RWPE2 (cell line): ENCODE data around the gene EXOSC7.

Experiments
- ATAC-seq: fragments of 200-7000 bp; cut with Tn5 transposase; 3 replicates; pipeline ENCODE4 v1.9.1; 2021; ENCODE audit warnings: low read depth
- DNase-seq: peaks from one replicate; pipeline ENCODE4 v3.0.0-alpha.2; 2020; ENCODE audit warnings: low spot score
- H3K27ac ChIP-seq: fragments of 450-650 bp; 2 replicates; pipeline ENCODE4 v1.5.1; 2017; ENCODE audit warnings: mild to moderate bottlenecking; ENCODE audit not compliant: poor library complexity, severe bottlenecking
- H3K27me3 ChIP-seq: fragments of 250-450 bp; sonication (Bioruptor Pico); 2 replicates; pipeline ENCODE4 v1.5.1; 2021; ENCODE audit warnings: mild to moderate bottlenecking, moderate library complexity; ENCODE audit not compliant: insufficient read depth, poor library complexity, severe bottlenecking
- H3K36me3 ChIP-seq: fragments of 250-450 bp; sonication (Bioruptor Pico); 2 replicates; pipeline ENCODE4 v1.5.1; 2020; ENCODE audit warnings: low read depth, mild to moderate bottlenecking, moderate library complexity
- H3K4me1 ChIP-seq: fragments of 250-450 bp; sonication (Bioruptor Pico); 2 replicates; pipeline ENCODE4 v1.5.1; 2021; ENCODE audit warnings: mild to moderate bottlenecking, moderate library complexity; ENCODE audit not compliant: insufficient read depth, poor library complexity, severe bottlenecking
- H3K4me3 ChIP-seq: fragments of 250-450 bp; sonication (Bioruptor Pico); 2 replicates; pipeline ENCODE4 v1.5.1; 2021; ENCODE audit warnings: mild to moderate bottlenecking, moderate library complexity; ENCODE audit not compliant: severe bottlenecking
- H3K9me3 ChIP-seq: fragments of 250-450 bp; sonication (Bioruptor Pico); 2 replicates; pipeline ENCODE4 v1.5.1; 2021; ENCODE audit warnings: mild to moderate bottlenecking, moderate library complexity; ENCODE audit not compliant: severe bottlenecking
- TF ChIP-seq, protein P1 (sequence below): fragments of 450-650 bp; IDR thresholded peaks from one replicate; pipeline ENCODE4 v1.5.1; 2017; ENCODE audit warnings: mild to moderate bottlenecking, moderate library complexity; ENCODE audit not compliant: poor library complexity, severe bottlenecking

The EXOSC7 gene

DNA sequence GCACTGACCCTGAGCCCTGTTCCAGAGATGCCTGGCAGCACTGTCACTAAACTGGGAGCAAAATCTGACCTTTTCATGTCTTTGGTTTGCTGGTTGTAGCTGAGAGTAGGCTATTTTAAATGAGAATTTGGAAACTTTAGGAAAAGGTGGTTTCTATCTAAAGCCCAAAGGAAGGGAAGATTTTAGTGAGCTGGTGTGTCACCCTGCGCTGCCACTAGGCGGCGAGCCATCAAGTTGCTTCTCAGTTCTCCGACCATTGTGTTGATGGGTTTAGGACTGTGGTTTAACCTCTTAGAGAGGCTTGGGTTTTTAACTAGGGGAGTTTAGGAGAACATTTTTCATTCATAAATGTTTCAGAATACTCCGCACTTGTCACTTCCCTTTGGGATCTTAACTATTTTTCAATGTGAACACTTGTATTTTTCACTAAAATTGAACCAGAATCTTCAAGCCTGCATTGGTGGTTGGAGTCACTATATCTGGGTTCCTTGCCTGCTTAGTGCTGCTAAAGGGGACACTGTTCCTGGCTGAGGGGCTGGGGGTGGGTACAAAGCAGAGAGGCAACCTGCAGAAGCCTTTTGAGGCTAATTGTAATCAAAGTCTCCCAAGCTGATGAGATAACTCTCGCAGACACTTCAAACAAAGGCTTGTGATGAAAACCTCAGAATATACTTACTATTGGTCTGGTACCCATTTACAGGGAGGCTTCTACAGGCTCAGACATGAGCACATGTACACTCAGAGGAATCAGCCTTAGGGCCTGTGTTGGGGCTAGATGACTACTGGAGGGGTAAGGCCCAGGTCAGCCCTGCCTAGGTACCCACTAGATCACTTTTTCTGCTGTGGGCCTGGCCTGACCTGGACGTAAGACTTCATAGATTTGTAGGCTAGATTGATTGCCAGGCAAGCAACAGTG lies 16.8 kb downstream of the EXOSC7 start:
- Histone ChIP-seq H3K4me3 (no peak overlapping the region), H3K4me1 (peaks cover 37% of the 10 kb centered on the region), H3K9me3 (no peaks in the 10 kb centered on the region), H3K36me3 (peaks cover 68% of the 10 kb centered on the region), H3K27me3 (no peaks in the 10 kb centered on the region), H3K27ac (peak overlapping the region; percentile 81)
- ATAC-seq (peak; percentile 92), DNase-seq (peak; percentile 79)
- TF ChIP-seq, protein P1, sequence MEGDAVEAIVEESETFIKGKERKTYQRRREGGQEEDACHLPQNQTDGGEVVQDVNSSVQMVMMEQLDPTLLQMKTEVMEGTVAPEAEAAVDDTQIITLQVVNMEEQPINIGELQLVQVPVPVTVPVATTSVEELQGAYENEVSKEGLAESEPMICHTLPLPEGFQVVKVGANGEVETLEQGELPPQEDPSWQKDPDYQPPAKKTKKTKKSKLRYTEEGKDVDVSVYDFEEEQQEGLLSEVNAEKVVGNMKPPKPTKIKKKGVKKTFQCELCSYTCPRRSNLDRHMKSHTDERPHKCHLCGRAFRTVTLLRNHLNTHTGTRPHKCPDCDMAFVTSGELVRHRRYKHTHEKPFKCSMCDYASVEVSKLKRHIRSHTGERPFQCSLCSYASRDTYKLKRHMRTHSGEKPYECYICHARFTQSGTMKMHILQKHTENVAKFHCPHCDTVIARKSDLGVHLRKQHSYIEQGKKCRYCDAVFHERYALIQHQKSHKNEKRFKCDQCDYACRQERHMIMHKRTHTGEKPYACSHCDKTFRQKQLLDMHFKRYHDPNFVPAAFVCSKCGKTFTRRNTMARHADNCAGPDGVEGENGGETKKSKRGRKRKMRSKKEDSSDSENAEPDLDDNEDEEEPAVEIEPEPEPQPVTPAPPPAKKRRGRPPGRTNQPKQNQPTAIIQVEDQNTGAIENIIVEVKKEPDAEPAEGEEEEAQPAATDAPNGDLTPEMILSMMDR = peak; percentile 69

DNA sequence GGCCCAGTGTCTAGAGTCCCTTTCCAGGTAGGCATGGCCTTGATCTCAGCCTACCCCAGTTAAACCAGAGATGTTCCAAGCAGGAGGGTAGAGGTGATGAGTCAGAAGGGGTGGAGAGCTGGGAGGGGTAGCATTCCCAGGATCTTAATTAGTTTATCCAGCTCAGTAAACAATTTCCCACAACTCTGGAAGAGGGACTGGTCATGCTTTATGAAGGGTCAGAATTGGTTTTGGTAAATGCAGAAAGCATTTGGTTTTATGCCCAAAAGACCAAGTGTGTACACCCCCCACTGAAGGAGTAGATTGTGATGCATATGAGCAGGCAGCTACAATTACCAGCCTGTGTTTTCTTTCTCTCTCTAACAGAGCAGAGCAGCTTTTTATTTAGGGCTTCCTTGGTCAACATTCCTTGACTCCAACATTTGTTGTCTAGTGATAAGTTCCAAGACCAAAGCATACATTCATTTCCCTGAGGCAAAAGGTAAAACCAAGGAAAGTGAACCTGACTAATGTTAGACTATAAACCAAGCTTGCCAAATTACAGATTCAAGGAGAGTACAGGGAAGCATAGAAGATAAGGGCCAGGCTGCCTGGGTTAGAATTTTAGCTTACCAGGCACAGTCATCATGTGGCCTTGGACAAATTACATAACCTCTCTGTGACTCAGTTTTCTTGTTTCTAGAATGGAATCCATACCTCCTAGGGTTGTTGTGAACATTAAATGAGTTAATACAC lies 17.6 kb downstream of the EXOSC7 start:
- ATAC-seq (peak; percentile 73), DNase-seq (no peak)
- peaks cover 72% of the 10 kb centered on the region for H3K36me3 ChIP-seq
- peaks cover 37% of the 10 kb centered on the region for H3K4me1 ChIP-seq
- H3K4me3 ChIP-seq = no peak overlapping the region
- peak overlapping the region; percentile 81 for H3K27ac ChIP-seq
- H3K27me3 ChIP-seq = no peaks in the 10 kb centered on the region
- TF ChIP-seq, protein P1 = no peak
- H3K9me3 ChIP-seq = no peaks in the 10 kb centered on the region

DNA sequence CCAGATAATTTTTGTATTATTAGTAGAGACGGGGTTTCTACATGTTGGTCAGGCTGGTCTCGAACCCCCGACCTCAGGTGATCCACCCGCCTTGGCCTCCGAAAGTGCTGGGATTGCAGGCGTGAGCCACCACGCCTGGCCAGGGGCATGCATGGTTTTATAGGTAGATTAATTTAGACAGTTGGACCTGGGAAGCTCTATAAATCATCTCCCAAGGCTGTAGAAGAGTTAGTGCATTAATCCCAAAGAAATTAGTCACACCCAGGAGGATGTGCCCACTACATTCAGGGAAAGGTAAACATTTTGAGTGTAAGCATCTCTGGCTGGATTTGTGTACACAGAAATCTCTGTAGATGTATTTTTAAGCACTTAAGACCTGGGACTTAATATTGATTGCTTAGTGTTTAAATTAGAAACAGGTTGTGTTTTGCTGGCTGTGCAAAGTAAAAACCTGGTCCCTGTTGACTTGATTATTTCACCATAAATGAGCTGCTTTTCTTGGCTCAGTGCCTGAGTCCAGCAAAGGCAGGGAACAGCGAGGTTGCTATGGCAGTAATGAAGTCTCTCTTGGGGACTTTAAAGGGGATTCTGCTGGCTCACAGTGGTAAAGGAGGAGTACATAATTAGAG lies 19.2 kb downstream of the EXOSC7 start:
- Histone ChIP-seq H3K4me3 (no peak overlapping the region), H3K27me3 (no peaks in the 10 kb centered on the region), H3K36me3 (peaks cover 72% of the 10 kb centered on the region), H3K9me3 (no peaks in the 10 kb centered on the region), H3K27ac (peak overlapping the region; percentile 81), H3K4me1 (peaks cover 37% of the 10 kb centered on the region)
- DNase-seq (no peak), ATAC-seq (no peak)
- TF ChIP-seq, protein P1 = no peak

DNA sequence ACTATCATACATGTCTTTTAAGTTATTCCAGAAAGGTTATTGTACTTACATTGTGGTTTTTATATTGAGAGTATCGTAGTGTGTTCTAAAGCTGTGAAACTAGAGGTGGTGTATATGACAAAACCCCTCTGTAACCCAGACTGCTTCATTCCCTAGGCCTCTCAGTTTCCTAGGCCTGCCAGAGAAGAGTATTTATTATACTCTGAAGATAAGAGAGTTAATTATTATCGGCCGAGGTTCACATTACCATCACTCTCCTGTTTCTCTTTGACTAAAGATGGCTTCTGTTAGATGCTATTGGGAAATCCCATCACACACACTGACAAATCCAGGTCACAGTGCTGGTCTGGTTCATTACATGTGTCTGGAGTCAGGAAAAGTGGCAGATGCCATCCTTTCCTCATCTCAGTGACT lies 20.5 kb downstream of the EXOSC7 start:
- Histone ChIP-seq H3K27me3 (no peaks in the 10 kb centered on the region), H3K9me3 (no peaks in the 10 kb centered on the region), H3K27ac (no peak overlapping the region), H3K4me1 (peaks cover 37% of the 10 kb centered on the region), H3K36me3 (peaks cover 70% of the 10 kb centered on the region), H3K4me3 (no peak overlapping the region)
- no peak for DNase-seq
- TF ChIP-seq, protein P1 = no peak
- no peak for ATAC-seq
